Measurements from ENCODE around the gene ARMC12. TPM values are rescaled to one million over a fixed set of nuclear protein-coding genes. Genes with fewer than 3 reads are reported as not detected.

The ARMC12 gene
- polyA plus RNA-seq, 1 of the 3 experiments (the other 2 are of a cell fraction): 1.6 TPM

GRCh38 chr6:35731414-35731735 is 5.5 kb upstream of the ARMC12 start:
- no peaks in the 10 kb centered on the region for H3K79me2 ChIP-seq (ENCODE audit: insufficient read depth)
- CTCF ChIA-PET: interaction anchor here (1.8 to 11.0 kb wide), 2 partner anchors 144 to 208 kb away, joined by 10 to 271 read pairs; no protein-coding TSS in a partner anchor
- H3F3A ChIP-seq (replicated peaks; ENCODE audit: insufficient read depth): no peaks in the 10 kb centered on the region
- no peaks in the 10 kb centered on the region for H3K9me2 ChIP-seq
- H3K36me3 ChIP-seq (replicated peaks in 1 of 2; ENCODE audit: control insufficient read depth in 1 of 2, insufficient read depth in 2 of 2, low read length in 1 of 2): no peaks in the 10 kb centered on the region
- WGBS (ENCODE audit: low lambda C conversion rate): 0% methylated on average over 3 of the region's 23 CpGs
- H3K4me2 ChIP-seq: peak overlapping the region; percentile 99
- peak overlapping the region; percentile 76 to 89 for H3K4me3 ChIP-seq (ENCODE audit: low read depth in 2 of 2, low read length in 1 of 2)
- H2AFZ ChIP-seq (ENCODE audit: low read depth): peak overlapping the region; percentile 81
- peak overlapping the region; percentile 93 for H3K9ac ChIP-seq
- no peak for TF ChIP-seq TAF1 (IDR thresholded peaks at IDR 0.05; ENCODE audit: borderline replicate concordance, low read depth, low read length)
- TF ChIP-seq SMC3 (IDR thresholded peaks at IDR 0.05; ENCODE audit: low read depth, low read length): no peak
- TF ChIP-seq MXI1 (IDR thresholded peaks at IDR 0.05; ENCODE audit: low read depth, low read length): peak; percentile 46; the same call in 1 of the 2 replicates
- TF ChIP-seq ZBTB33 (IDR thresholded peaks at IDR 0.05; ENCODE audit: borderline replicate concordance, low read depth): no peak
- TF ChIP-seq SIN3A (IDR thresholded peaks at IDR 0.05; ENCODE audit: borderline replicate concordance, low read depth, low read length): no peak
- no peak for TF ChIP-seq EP300 (IDR thresholded peaks at IDR 0.05; ENCODE audit: borderline replicate concordance in 1 of 2, low read depth in 1 of 2, low read length in 1 of 2)
- TF ChIP-seq JUND (IDR thresholded peaks at IDR 0.05): no peak
- TF ChIP-seq, protein P1, sequence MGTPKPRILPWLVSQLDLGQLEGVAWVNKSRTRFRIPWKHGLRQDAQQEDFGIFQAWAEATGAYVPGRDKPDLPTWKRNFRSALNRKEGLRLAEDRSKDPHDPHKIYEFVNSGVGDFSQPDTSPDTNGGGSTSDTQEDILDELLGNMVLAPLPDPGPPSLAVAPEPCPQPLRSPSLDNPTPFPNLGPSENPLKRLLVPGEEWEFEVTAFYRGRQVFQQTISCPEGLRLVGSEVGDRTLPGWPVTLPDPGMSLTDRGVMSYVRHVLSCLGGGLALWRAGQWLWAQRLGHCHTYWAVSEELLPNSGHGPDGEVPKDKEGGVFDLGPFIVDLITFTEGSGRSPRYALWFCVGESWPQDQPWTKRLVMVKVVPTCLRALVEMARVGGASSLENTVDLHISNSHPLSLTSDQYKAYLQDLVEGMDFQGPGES (IDR thresholded peaks at IDR 0.05; ENCODE audit: low read depth, low read length): no peak
- TF ChIP-seq TEAD4 (IDR thresholded peaks at IDR 0.05; ENCODE audit: borderline replicate concordance, insufficient read depth): no peak
- no peak for TF ChIP-seq FOSL2 (IDR thresholded peaks at IDR 0.05; ENCODE audit: borderline replicate concordance, low read depth)
- TF ChIP-seq USF2 (IDR thresholded peaks at IDR 0.05; ENCODE audit: borderline replicate concordance, low read depth, low read length): no peak
- TF ChIP-seq, protein P2, sequence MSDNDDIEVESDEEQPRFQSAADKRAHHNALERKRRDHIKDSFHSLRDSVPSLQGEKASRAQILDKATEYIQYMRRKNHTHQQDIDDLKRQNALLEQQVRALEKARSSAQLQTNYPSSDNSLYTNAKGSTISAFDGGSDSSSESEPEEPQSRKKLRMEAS (IDR thresholded peaks at IDR 0.05; ENCODE audit: low read depth): no peak
- TF ChIP-seq POLR2AphosphoS5 (IDR thresholded peaks at IDR 0.05; ENCODE audit: low read depth, low read length): peak; percentile 64; the same call in 1 of the 2 replicates
- TF ChIP-seq CHD2 (IDR thresholded peaks at IDR 0.05; ENCODE audit: low read length, partially characterized antibody): no peak
- peak; percentile 95 for DNase-seq
- H3K9me3 ChIP-seq: no peaks in the 10 kb centered on the region
- peaks cover 5 to 38% of the 10 kb centered on the region in 2 experiments; a peak in 2 of 4 replicates for H3K4me1 ChIP-seq (ENCODE audit: control insufficient read depth in 1 of 2, insufficient read depth in 2 of 2, low read depth in 1 of 2, low read length in 1 of 2)
- H4K20me1 ChIP-seq (ENCODE audit: insufficient read depth): no peaks in the 10 kb centered on the region
- no peaks in the 10 kb centered on the region for H3K27me3 ChIP-seq (ENCODE audit: insufficient read depth)
- peak overlapping the region; percentile 92 to 98 for H3K27ac ChIP-seq (ENCODE audit: low read depth in 2 of 2, low read length in 1 of 2)
- POLR2A ChIA-PET: no interaction called here
